OCI-LY1 (cell line): ENCODE results near the gene SLC2A9.

Experiments
- H2AFZ ChIP-seq: fragments of 200-600 bp; sonication (generic), shearing (Covaris generic); 2 replicates; pipeline ENCODE4 v1.6.0; 2014; ENCODE audit warnings: antibody characterized with exemption, mild to moderate bottlenecking, low read length
- H3F3A ChIP-seq: fragments of 200-600 bp; sonication (generic), shearing (Covaris generic); 2 replicates; pipeline ENCODE4 v1.6.0; 2014; ENCODE audit warnings: mild to moderate bottlenecking, antibody characterized with exemption, low read length, moderate library complexity; ENCODE audit not compliant: insufficient read depth
- H3K27ac ChIP-seq: fragments of 200-600 bp; sonication (generic); 2 replicates; pipeline ENCODE4 v1.5.1; 2014; ENCODE audit warnings: low read length, mixed run types, mild to moderate bottlenecking, low read depth; ENCODE audit not compliant: poor library complexity, severe bottlenecking
- H3K27me3 ChIP-seq: fragments of 200-600 bp; sonication (generic); 2 replicates; pipeline ENCODE4 v1.6.0; 2014; ENCODE audit warnings: antibody characterized with exemption, mild to moderate bottlenecking, low read length, moderate library complexity; ENCODE audit not compliant: insufficient read depth
- H3K36me3 ChIP-seq: fragments of 200-600 bp; sonication (generic); 2 replicates; pipeline ENCODE4 v1.6.1; 2014; ENCODE audit warnings: mild to moderate bottlenecking, antibody characterized with exemption, low read length, moderate library complexity, mixed read lengths; ENCODE audit not compliant: insufficient read depth
- H3K4me1 ChIP-seq: fragments of 200-600 bp; sonication (generic); 2 replicates; pipeline ENCODE4 v1.5.1; 2014; ENCODE audit warnings: mild to moderate bottlenecking, low read length, moderate library complexity; ENCODE audit not compliant: insufficient read depth, severe bottlenecking
- H3K4me2 ChIP-seq: fragments of 200-600 bp; sonication (generic), shearing (Covaris generic); 2 replicates; pipeline ENCODE4 v1.6.1; 2014; ENCODE audit warnings: low read length
- H3K4me3 ChIP-seq: fragments of 200-600 bp; sonication (generic); 2 replicates; pipeline ENCODE4 v1.5.1; 2014; ENCODE audit warnings: low read length, low read depth, mild to moderate bottlenecking, mixed read lengths; ENCODE audit not compliant: poor library complexity, severe bottlenecking
- H3K79me2 ChIP-seq: fragments of 200-600 bp; shearing (Covaris generic); 2 replicates; pipeline ENCODE4 v1.6.1; 2016; ENCODE audit warnings: mixed run types, low read length, mixed read lengths; ENCODE audit not compliant: insufficient read depth
- H3K9ac ChIP-seq: fragments of 200-600 bp; sonication (generic), shearing (Covaris generic); 2 replicates; pipeline ENCODE4 v1.6.1; 2014; ENCODE audit warnings: mild to moderate bottlenecking, low read length, mixed read lengths
- H3K9me2 ChIP-seq: fragments of 200-600 bp; sonication (generic), shearing (Covaris generic); 2 replicates; pipeline ENCODE4 v1.6.1; 2014; ENCODE audit warnings: low read depth, mild to moderate bottlenecking, low read length, mixed read lengths
- H3K9me3 ChIP-seq: fragments of 200-600 bp; shearing (Covaris generic); 2 replicates; pipeline ENCODE4 v1.6.1; 2014; ENCODE audit warnings: low read length, mixed read lengths
- H4K20me1 ChIP-seq: fragments of 200-600 bp; sonication (generic), shearing (Covaris generic); 2 replicates; pipeline ENCODE4 v1.6.0; 2016; ENCODE audit warnings: mild to moderate bottlenecking, low read length; ENCODE audit not compliant: insufficient read depth
- EZH2 ChIP-seq: fragments of 200-600 bp; sonication (generic), shearing (Covaris generic); IDR thresholded peaks from 2 replicates; pipeline ENCODE4 v1.8.0; 2017; ENCODE audit warnings: borderline replicate concordance, mixed run types, mild to moderate bottlenecking, antibody characterized with exemption, low read length, moderate library complexity, mixed read lengths
- TF ChIP-seq, protein P1 (sequence below): fragments of 200-600 bp; sonication (generic), shearing (Covaris generic); IDR thresholded peaks from 2 replicates; pipeline ENCODE4 v1.5.1; 2017; ENCODE audit warnings: mild to moderate bottlenecking, antibody characterized with exemption, low read length, moderate library complexity, mixed read lengths

Gene SLC2A9

GRCh38 chr4:10022346-10023049 lies 1.2 kb upstream of the SLC2A9 start:
- Histone ChIP-seq H3K36me3 (no peaks in the 10 kb centered on the region), H3K9ac (no peak overlapping the region), H2AFZ (no peak overlapping the region), H3K4me3 (no peak overlapping the region), H3K79me2 (no peaks in the 10 kb centered on the region), H3K27me3 (no peaks in the 10 kb centered on the region), H3K9me2 (no peaks in the 10 kb centered on the region), H3F3A (no peaks in the 10 kb centered on the region), H3K4me1 (peaks cover 6% of the 10 kb centered on the region), H3K4me2 (no peak overlapping the region), H3K27ac (no peak overlapping the region), H3K9me3 (no peaks in the 10 kb centered on the region), H4K20me1 (no peaks in the 10 kb centered on the region)
- TF ChIP-seq, protein P1, sequence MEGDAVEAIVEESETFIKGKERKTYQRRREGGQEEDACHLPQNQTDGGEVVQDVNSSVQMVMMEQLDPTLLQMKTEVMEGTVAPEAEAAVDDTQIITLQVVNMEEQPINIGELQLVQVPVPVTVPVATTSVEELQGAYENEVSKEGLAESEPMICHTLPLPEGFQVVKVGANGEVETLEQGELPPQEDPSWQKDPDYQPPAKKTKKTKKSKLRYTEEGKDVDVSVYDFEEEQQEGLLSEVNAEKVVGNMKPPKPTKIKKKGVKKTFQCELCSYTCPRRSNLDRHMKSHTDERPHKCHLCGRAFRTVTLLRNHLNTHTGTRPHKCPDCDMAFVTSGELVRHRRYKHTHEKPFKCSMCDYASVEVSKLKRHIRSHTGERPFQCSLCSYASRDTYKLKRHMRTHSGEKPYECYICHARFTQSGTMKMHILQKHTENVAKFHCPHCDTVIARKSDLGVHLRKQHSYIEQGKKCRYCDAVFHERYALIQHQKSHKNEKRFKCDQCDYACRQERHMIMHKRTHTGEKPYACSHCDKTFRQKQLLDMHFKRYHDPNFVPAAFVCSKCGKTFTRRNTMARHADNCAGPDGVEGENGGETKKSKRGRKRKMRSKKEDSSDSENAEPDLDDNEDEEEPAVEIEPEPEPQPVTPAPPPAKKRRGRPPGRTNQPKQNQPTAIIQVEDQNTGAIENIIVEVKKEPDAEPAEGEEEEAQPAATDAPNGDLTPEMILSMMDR: no peak
- TF ChIP-seq EZH2: no peak

DNA sequence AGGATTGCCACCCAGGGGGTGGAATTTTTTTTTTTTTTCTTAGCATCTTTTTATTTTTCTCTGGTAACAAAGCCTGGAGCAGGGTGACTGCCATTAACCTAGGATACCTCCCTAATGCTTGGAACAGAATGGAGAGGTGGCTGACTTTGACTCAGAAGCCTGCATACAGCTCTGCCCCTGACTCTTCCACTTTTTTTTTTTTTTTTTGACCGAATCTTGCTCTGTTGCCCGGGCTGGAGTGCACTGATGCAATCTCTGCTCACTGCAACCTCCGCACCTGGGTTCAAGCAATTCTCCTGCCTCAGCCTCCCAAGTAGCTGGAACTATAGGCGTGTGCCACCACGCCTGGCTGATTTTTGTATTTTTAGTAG lies 341 bp upstream of the SLC2A9 start:
- H3K4me1 ChIP-seq: peaks cover 6% of the 10 kb centered on the region
- H3K9me2 ChIP-seq: no peaks in the 10 kb centered on the region
- H3K36me3 ChIP-seq: no peaks in the 10 kb centered on the region
- no peak overlapping the region for H3K9ac ChIP-seq
- no peak overlapping the region for H3K4me3 ChIP-seq
- TF ChIP-seq EZH2: no peak
- TF ChIP-seq, protein P1: no peak
- H3F3A ChIP-seq: no peaks in the 10 kb centered on the region
- H3K79me2 ChIP-seq: no peaks in the 10 kb centered on the region
- no peaks in the 10 kb centered on the region for H3K27me3 ChIP-seq
- no peak overlapping the region for H3K27ac ChIP-seq
- H4K20me1 ChIP-seq: no peaks in the 10 kb centered on the region
- H3K4me2 ChIP-seq: no peak overlapping the region
- H2AFZ ChIP-seq: no peak overlapping the region
- no peaks in the 10 kb centered on the region for H3K9me3 ChIP-seq

DNA sequence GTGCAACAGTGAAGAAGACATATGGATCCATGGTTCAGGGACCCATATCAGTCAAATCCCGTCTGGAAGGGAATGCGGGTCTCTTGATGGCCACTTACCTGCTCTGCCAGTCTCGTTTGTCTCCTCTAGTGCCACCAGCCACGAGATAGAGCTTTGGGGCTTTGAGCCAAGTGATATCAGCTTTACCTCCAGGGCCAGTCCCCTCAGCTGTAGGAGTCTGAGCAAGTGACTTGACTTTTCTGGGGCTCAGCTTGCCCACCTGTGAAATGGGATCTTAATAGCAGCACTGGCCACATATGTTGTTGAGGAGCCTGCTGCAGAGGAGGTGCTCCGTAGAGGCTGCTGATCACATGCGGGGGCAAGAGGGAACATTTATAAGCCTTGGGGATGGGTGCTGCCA lies 1.2 kb downstream of the SLC2A9 start:
- H3K9ac ChIP-seq: no peak overlapping the region
- H3K27me3 ChIP-seq: no peaks in the 10 kb centered on the region
- no peaks in the 10 kb centered on the region for H3K79me2 ChIP-seq
- H3K9me2 ChIP-seq: no peaks in the 10 kb centered on the region
- H3K27ac ChIP-seq: no peak overlapping the region
- H3F3A ChIP-seq: no peaks in the 10 kb centered on the region
- no peak overlapping the region for H3K4me3 ChIP-seq
- H3K4me2 ChIP-seq: no peak overlapping the region
- H3K4me1 ChIP-seq: peaks cover 6% of the 10 kb centered on the region
- no peaks in the 10 kb centered on the region for H4K20me1 ChIP-seq
- no peaks in the 10 kb centered on the region for H3K36me3 ChIP-seq
- H3K9me3 ChIP-seq: no peaks in the 10 kb centered on the region
- no peak overlapping the region for H2AFZ ChIP-seq
- no peak for TF ChIP-seq EZH2
- TF ChIP-seq, protein P1: no peak
